Spleen (tissue), 7 donors: ENCODE data around the gene TSC22D1.

ENCODE experiments used
- CTCF ChIP-seq, 11 experiments: fragments of 200-600 bp in 7 of 11; fragments of 450-650 bp in 4 of 11; sonication (generic) in 4 of 11; IDR thresholded peaks in 8 of 11; conservative IDR thresholded peaks in 3 of 11; 1 replicate in 7 of 11; 2 replicates in 4 of 11; pipeline versions ENCODE4 v1.4.0 to v1.8.0; 2016 to 2021; ENCODE audit warnings: antibody characterized with exemption in 11 of 11, inconsistent platforms in 4 of 11, mild to moderate bottlenecking in 1 of 11
- POLR2A ChIP-seq, 3 donors: fragments of 450-650 bp; IDR thresholded peaks; one replicate each; pipeline ENCODE4 v1.5.1; 2017; ENCODE audit warnings: antibody characterized with exemption in 3 of 3, mild to moderate bottlenecking in 1 of 3
- POLR2AphosphoS5 ChIP-seq, 3 donors: sonication (generic); formaldehyde crosslinking; IDR thresholded peaks; one replicate each; pipeline ENCODE4 v1.5.1; 2017; ENCODE audit warnings: antibody characterized with exemption in 3 of 3
- donor health status: DM: no; HTN: no; CAD: no; lungs with moderate emphysema.
- donor health status: DM: no; HTN: no; CAD: no.
- donor health status: DM: no; HTN: no; CAD: no.

- TF ChIP-seq CTCF (IDR thresholded peaks at IDR 0.05 in 8 of 11, conservative IDR thresholded peaks at IDR 0.05 in 3 of 11) (peak in 1 of 11 experiments; percentile 34), POLR2A (IDR thresholded peaks at IDR 0.05) (no peak), POLR2AphosphoS5 (IDR thresholded peaks at IDR 0.05) (no peak)
Observed at GRCh38 chr13:44438234-44438579, 137.9 kb downstream of the TSC22D1 start.
